GM11168 (cell line): ENCODE measurements around the gene SLAMF8.

Experiments
- in situ Hi-C: fragments of 300-500 bp; cut with MboI; formaldehyde crosslinking; loops from one replicate; pipeline ENCODE4 v1.12.0; 2022; ENCODE audit warnings: low sequenced_read_pairs; ENCODE audit not compliant: unreplicated experiment

Gene SLAMF8

GRCh38 chr1:159843459-159843858 is 16.8 kb downstream of the SLAMF8 start:
- in situ Hi-C loops: no loop called here

GRCh38 chr1:159845751-159846629 is 19.3 kb downstream of the SLAMF8 start:
- in situ Hi-C loops: no loop called here

DNA sequence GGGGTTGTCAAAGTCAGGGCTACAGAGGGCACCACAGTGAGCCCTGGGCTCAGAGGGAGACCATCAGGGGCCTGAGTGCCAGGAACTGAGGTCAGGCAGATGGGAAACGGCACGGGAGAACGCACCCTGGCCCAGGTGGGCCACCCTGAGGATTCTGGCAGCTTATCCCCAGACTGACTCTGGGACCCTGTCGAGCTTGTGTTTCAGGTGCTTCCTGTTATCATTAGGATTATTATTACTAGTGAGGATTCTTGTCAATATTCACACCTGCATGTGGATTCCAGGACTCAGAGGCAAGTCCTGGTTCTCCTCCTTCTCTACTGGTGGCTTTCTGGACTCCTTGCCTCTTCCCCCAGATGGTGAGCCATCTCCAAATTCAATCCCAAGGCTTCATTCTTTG is 20.6 kb downstream of the SLAMF8 start:
- in situ Hi-C loops: no loop called here

GRCh38 chr1:159848326-159848725 is 21.7 kb downstream of the SLAMF8 start:
- in situ Hi-C loops: no loop called here

DNA sequence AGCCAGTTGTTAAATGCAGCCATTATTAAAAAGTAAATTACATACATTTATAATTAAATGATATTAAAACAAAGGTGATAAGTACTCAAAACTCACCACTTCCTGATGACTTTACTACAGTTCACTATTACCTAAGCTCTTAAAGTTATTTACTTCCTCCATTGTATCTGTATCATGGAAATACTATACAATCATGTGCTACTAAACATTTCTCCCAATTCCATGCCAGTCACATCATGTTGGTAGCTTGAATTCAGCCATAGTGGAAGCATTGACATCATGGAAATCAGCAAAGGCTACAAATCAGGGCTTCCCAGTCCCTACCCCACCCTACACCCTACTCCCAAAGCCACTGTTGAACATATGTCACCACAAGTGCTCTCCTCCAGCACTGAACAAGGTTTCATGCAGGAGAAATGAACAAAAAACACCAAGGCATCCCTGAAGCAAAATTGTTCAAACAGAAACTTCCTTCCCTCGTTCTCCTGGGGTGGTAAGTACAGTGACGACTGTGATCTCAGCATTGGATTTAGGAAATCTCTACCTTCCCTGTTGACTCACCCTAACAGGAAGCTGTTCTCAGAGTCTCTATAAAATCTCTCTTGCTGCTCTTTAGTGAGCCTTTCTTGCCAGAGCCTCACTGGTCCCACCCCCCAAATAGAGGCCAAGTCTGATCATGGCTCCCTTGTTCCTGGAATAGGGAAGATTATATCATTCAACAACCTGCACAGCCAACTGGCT is 23.1 kb downstream of the SLAMF8 start:
- in situ Hi-C loops: no loop called here

DNA sequence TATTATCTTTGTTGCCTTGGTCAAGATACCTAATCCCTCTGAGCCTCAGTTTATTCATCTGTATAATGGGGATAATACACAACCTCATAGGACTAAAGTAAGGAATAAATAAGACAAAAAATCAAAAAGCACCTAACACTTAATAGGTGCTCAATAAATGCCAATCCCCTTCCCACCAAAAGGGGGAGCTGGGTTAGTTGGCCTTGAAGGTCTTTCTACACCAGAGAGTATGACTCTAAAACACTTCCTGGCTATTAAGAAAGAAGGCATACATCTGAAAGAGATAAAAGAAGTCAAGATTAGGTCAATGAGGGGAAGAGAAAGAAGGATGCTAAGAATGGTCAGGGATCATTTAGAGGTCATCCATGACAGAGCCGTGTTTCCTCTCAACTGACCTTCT is 24.7 kb downstream of the SLAMF8 start:
- in situ Hi-C loops: no loop called here

GRCh38 chr1:159853417-159854115 is 26.9 kb downstream of the SLAMF8 start:
- in situ Hi-C loops: no loop called here

DNA sequence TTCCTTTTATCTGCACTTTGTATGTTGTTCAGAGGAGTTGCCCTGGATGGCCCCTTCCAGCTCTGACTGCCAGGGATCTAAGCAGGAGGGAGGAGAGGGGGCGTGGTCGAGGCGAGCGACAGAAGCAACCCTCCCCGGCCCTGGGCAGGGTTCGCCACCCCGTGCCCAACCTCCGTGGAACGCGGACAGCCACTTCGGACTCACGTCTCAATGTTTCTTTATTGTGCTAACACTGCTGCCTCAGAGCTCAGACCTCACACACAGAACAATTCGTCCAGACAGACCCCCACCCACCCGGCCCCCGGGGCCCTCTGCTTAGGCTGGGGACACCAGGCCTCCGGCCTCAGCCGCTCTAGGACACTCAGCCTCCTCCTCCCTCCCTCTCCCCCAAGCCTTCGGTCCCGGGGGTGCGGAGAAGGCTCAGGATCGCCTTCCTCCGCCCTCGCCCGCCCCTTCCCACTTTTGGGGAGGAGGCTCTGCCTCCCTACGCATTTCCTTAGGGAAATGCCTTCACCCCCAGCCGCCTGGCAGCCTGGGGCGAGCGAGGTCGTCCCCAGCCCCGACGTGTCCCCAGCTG is 27.5 kb downstream of the SLAMF8 start:
- in situ Hi-C loops: no loop called here

DNA sequence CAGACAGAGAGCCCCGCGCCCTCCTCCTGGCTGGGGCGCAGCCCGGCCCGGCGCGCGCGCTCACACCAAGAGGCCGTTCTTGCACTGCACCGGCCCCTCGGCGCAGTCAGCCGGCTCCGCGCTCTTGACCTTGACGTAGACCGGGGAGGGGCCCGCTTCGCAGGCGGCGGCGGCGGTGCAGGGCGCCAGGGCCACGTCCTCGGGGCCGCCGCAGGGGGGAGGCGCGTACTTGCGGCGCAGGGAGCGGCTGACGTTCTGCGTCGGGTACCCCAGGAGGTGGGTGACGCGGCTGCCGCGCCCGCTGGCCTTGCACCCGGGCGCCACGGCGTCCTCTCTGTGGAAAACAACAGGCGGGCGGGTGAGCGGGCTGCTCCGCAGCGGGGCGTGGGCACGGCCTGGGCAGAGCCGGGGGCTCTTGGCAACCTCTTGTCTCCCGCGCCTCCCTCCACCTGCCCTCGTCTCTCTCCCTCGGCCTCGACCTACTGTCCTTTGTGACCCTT is 28.1 kb downstream of the SLAMF8 start:
- in situ Hi-C loops: no loop called here

DNA sequence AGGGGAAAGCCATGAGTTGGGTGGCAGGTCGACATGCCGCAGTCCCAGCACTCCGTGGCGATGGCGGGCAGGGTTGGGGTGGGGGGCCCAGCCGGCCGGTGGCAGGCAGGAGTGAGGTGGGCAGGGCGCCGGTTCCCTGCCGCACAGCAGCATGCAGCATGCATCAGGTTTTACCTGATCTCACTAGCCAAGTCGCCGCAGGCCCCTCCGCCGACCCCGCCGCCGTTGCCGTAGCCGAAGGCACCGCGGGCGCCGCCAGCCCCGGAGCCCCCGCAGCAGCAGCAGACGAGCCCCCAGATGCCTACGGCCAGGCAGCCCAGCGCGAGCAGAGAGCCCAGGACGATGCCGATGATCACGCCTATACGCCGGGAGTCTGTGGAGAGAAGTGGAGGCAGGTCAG is 29.0 kb downstream of the SLAMF8 start:
- in situ Hi-C loops: no loop called here

DNA sequence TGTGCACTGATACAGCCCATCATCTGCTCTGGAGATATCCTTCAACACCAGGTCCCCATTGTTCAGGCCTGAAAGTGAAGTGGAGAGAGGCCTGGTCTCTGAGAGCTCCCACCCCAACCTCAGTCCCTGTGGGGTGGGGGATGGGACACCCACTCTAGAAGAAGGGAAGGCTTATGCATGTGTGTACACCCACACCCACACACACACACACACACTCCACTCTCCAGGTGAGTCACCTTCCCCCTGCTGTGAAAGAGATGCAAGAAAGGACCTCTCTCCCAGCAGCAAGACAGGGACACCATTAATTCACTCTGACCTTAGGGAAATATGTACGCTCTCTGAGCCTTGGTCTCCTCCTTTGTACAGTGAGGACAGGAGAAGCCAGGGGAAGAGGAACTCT is 29.9 kb downstream of the SLAMF8 start:
- in situ Hi-C loops: no loop called here

GRCh38 chr1:159857889-159858288 is 31.2 kb downstream of the SLAMF8 start:
- in situ Hi-C loops: no loop called here

- in situ Hi-C loops: no loop called here
Observed at GRCh38 chr1:159859767-159860322, 33.2 kb downstream of the SLAMF8 start.

DNA sequence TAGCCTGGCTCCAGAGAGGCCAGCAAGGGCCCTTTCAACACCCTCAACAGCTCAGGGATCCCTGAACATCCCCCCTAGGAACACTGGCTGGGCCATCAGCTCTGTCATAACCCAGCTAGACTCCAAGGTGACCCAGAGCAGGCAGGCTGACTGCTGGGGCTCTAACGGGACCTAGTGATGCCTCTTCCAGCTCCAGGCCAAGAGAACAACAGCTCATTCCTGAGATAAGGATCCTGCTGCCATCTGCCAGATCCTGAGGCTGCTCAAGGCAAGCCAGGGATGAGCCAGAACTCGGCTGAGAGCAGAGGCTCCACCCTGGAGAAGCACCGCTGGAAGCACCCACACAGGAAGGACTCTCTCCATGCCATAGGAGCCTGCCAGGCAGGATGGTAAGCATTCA is 33.8 kb downstream of the SLAMF8 start:
- in situ Hi-C loops: no loop called here

DNA sequence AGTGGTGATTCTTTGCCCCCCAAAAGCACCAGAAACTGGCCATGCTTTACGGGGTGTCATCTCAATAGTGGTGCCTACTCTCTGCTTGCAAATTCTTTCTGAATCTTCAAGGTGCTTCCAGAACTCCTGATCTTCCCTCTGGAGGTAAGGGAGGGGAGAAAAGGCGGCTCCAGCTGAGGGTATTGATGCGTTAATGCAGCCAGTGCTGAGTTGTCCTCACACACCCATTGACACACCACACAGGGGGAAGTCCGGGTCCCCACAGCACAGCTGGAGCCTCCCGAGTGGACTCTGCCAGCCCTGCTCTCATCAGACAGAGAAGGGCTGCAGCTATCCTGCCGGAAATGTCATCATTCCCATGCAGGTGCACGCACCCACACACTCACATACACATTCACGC is 34.5 kb downstream of the SLAMF8 start:
- in situ Hi-C loops: no loop called here

DNA sequence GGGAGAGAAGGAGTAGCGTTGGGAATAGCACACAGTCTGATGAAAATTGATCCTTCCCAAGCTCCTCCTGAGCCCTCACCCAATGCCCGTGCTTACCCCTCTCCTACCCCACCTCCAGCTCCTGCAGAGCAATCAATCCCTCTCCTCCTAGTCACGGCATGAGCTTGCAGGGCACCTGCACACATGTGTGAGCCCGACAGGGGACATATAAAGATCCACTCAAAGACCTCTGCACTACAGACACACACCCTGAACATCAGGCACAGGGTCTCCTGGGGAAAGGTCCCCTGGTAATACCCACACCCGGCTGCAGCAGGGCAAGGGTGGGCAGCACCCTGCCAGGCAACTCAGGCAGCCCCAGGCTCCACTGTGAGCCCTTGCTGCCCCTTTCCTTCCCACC is 35.4 kb downstream of the SLAMF8 start:
- in situ Hi-C loops: no loop called here

- in situ Hi-C loops: no loop called here
Observed at GRCh38 chr1:159862557-159862956, 35.9 kb downstream of the SLAMF8 start, which contains the start of gene VSIG8. Gene VSIG8 (minus strand): TSS chr1:159862657. CDS start chr1:159862521, 136 bp downstream.

GRCh38 chr1:159864262-159864661 is 37.6 kb downstream of the SLAMF8 start:
- in situ Hi-C loops: no loop called here

- in situ Hi-C loops: no loop called here
Observed at GRCh38 chr1:159866066-159866465, 39.4 kb downstream of the SLAMF8 start.
